NOMO-1 treated with DMSO at 0.1 percent for 48 hours (cell line): ENCODE measurements around the gene DTNBP1.

Experiments
- DNase-seq: peaks from one replicate; lab custom pipeline; 2025; ENCODE audit not compliant: unreplicated experiment; lab: John Stamatoyannopoulos, UW

Gene DTNBP1

DNA sequence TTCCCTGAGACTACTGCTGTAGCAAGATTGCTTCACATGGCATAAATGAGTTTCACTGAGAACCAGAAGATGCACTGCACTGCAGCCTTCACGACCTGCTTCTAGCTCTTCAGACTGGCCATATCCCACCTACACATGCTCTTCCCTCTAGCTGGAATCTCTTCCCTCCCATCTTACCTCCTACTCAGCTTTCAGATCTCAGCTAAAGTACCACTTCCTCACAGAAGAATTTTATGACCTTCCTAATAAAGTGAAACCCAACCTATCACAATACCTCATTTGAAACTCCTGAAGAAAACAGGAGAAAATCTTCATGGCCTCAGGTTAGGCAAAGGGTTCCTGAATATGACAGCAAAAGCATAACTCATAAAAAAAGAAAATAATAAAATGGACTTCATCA lies 99.9 kb downstream of the DTNBP1 start:
- no peak for DNase-seq

- DNase-seq: no peak
Measured at GRCh38 chr6:15561447-15562199, 101.2 kb downstream of the DTNBP1 start.

- no peak for DNase-seq
Measured at GRCh38 chr6:15560713-15561112, 102.1 kb downstream of the DTNBP1 start.

DNA sequence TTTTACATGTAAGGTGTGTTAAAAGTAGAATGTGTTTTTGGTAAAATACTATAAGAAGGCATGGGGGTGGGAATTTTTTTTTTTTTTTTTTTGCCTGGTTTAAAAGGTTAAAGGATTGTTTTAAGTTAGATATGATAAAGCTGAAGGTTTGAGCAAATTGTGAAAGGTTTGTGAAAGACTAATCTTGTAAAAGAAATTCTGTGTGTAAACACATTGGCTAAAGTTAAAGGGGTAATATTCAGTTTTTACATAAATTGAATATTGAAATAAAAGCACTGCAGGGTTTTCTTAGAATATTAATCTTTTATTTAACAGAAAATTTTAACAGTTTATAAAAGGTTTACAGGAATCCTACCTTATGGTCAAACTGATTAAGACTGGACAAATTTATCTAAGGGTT lies 105.7 kb downstream of the DTNBP1 start:
- DNase-seq: no peak

DNA sequence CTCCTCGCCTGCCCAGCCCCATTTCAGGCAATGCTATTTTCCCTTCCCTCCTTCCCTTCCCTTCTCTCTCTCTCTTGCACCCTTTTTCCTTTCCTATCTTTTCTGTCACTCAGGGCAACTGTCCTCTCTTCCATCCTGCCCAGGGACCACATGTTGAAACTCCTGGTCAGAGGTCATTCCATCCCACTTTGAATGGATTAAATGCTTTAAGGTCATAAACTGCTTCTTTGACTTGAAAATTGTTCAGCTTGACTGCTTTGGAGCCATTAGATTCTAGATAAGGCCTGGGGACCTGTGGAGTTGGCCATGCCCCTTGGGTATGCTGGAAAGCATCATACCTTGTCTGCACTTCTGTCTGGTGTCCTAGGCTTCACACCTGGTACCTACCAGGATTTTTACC lies 106.1 kb downstream of the DTNBP1 start:
- no peak for DNase-seq

DNA sequence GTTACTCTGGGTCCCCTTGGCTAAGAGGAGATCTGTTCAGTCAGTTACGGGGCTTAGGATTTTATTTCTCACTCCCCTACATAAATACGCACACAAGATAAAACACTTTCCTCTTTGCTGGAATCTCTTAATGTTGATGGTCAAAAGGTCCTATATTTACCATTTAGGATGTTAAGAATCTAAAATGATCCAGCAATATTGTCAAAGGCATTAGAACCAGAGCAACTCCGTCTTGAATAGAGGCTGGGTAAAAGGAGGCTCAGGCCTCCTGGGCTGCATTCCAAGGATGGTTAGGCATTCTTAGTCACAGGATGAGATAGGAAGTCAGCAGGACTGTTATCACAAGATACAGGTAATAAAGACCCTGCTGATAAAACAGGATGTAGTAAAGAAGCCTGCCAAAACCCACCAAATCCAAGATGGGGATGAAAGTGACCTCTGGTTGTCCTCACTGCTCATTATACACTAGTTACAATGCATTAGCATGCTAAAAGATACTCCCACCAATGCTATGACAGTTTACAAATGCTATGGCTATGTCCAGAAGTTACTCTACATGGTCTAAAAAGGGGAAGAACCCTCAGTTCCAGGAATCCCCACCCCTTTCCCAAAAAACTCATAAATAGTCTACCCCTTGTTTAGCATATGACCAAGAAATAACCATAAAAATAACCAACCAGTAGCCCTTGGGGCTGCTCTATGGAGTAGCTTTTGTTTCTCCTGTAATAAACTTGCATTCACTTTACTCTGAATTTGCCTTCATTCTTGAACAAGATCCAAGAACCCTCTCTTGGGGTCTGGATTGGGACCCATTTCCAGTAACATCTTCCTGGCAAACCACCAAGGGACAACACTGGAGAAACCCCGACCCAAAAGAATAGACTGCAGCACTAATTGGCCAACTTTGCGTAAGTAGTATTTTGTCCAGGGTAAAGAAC lies 107.5 kb downstream of the DTNBP1 start:
- no peak for DNase-seq

GRCh38 chr6:15554728-15555100 lies 108.1 kb downstream of the DTNBP1 start:
- DNase-seq: no peak

DNA sequence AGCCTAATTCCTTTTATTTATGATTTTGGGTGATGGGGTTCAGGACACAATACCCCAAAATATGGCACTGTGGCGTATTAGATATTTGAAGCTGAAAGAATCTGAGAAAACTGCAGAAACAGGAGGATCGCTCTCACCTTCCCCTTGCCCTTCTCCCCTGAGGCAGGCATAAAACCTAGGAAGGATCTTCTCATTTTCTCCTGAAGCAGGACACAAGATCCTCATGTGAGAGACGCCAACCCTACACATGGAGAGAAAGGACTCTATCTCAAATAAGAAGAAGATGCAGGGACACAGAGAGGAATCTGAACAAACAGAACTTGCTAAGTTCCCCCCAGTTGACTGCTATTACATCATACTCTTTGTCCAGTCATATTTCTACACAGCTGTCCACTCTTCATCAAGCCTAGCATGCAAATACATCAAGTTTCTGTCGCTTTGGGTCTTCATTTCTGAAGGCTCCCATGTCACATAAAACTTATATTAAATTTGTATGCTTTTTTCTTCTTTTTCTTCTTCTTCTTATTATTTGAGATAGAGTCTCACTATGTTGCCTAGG lies 109.0 kb downstream of the DTNBP1 start:
- no peak for DNase-seq

DNA sequence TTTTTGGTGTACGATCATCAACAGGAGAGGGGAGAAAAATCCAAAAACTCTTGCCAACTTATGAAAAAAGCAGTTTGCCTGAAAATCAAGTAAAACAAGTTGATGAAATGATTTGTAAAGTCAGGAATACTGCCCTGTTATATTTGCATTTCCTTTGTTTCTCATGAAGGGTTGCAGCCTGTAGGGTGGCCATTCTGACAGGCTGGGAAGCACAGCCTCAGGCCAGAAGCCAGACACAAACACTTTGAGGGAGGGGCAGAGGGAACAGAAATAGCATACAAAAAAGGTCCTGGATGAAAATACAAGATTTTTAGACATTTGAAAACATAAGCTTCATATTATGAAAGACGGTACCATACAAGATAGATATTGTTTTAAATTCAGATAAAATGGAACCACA lies 109.8 kb downstream of the DTNBP1 start:
- DNase-seq: no peak

DNA sequence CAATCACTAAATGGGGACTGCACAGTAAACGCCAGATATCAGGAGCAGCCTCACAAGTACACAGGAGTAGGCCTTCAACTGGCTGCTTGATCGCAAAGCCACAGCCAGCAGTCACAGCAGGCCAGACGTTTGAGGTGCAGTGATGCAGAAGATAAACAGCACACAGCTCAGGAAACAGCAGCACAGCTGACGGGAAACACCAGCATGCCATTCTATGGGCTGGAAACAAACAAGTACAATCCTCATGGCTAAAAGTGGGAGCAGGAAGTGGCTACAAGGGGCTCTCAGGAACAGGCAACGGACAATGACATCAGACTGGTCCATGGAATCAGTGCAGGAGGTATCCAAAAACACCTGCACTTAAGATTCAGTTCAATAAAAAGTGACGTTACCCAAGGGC lies 111.0 kb downstream of the DTNBP1 start:
- no peak for DNase-seq

DNA sequence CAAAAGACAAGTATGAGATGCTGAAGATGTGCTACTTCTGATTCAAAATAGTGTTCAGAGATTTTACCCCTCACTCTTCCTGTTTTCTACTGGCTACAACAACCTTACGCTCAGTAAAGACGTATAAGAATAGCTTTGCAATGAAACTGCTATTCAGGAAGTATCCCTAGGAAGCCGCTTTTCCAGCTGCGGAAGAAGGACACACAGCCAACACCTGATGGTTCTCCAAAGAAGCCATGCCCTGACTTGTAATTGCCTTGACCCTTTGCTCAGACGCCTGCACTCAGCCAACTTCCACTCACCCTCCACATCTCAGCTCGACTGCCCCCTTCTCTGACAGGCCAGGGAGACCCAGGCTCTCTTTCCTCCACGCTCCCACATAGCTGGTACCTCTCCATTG lies 111.6 kb downstream of the DTNBP1 start:
- DNase-seq: no peak

DNA sequence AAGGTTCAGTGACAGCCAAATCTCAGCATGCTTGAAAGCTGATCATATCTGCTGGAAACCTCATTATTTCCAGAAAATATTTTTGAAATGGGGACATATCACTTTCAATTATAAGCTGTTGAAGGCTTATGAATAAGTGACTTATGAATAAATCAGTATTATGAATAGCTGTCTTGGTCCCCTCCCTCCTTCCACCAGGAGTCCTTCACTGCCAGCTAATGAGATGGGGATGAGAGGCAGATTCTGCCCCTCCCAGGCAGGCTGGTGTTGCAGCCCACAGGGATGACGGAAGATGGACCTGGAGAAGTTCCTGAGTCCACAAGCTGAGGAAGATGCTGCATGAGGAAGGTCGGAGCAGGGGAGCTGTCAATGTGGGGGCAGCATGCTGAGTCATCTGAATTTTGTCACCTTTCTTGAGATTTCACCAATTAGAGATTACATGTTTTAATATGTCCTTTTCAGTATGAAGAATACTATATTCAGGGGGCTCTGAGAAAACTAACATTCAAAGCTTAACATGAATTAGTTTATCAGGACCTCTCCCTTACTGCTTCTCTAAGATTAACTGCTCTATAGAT lies 112.2 kb downstream of the DTNBP1 start:
- DNase-seq: no peak

DNA sequence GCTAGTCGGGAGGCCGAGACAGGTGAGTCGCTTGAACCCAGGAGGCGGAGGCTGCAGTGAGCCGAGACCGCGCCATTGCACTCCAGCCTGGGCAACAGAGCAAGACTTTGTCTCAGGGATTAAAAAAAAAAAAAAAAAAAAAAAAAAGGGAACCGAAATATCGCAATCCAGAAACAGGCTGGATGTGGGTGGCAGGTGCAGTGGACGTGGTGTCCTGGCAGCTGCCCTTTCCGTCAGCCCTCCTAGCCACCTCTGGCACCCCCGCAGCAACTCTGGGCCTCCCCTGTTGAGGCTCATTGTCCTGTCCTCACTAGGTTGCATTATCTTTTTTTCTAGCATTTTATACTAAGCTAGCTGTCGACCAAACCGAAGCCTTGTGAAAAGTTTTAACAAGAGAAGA lies 113.5 kb downstream of the DTNBP1 start:
- no peak for DNase-seq

DNA sequence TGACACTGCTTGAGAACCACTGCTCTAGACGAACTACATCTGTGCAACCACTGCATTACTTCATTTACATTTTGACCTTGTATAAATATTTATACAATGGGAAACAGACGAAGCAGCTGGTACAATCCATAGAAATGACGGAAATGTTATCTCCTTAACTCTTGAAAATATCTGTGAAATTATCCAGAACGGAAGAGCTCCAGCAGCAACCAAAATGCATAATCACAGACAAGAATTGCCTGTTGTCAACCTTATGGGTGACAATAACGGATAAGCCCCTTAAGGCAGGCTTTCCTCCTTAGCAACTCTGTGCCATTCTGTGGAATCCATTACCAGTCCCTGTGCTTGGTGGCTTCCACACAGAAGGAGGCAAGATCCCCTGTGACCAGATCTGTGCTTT lies 115.4 kb downstream of the DTNBP1 start:
- no peak for DNase-seq

- no peak for DNase-seq
Measured at GRCh38 chr6:15546591-15546990, 116.2 kb downstream of the DTNBP1 start.

- DNase-seq: no peak
Measured at GRCh38 chr6:15544321-15544900, 118.4 kb downstream of the DTNBP1 start.

- peak; percentile 34 for DNase-seq
Measured at GRCh38 chr6:15543332-15543917, 119.4 kb downstream of the DTNBP1 start.

GRCh38 chr6:15539722-15540270 lies 123.0 kb downstream of the DTNBP1 start:
- DNase-seq: no peak

- no peak for DNase-seq
Measured at GRCh38 chr6:15538766-15539495, 123.9 kb downstream of the DTNBP1 start.

GRCh38 chr6:15538106-15538505 lies 124.7 kb downstream of the DTNBP1 start:
- DNase-seq: no peak
